Large intestine (tissue), 3 donors: ENCODE results near the gene RASSF5. TPM values are rescaled to one million over a fixed set of nuclear protein-coding genes. Genes with fewer than 3 reads are reported as not detected.

Source experiments
- DNase-seq, 2 donors: peaks; one replicate each; pipeline versions ENCODE4 v3.0.0 to v3.0.0-alpha.2; 2013
- H3K27ac ChIP-seq: one replicate; pipeline ENCODE4 v1.5.1; 2013; ENCODE audit warnings: low read length
- H3K27me3 ChIP-seq: 2 replicates; pipeline ENCODE4 v1.6.1; 2013; ENCODE audit warnings: low read length; ENCODE audit not compliant: control insufficient read depth, insufficient read depth
- H3K36me3 ChIP-seq: 2 replicates; pipeline ENCODE4 v1.6.1; 2013; ENCODE audit warnings: low read length; ENCODE audit not compliant: control insufficient read depth, insufficient read depth
- H3K4me1 ChIP-seq: one replicate; pipeline ENCODE4 v1.6.1; 2013; ENCODE audit warnings: low read length; ENCODE audit not compliant: control insufficient read depth, insufficient read depth
- H3K4me3 ChIP-seq: one replicate; pipeline ENCODE4 v1.5.1; 2013; ENCODE audit warnings: low read length
- H3K9me3 ChIP-seq: one replicate; pipeline ENCODE4 v1.6.1; 2013; ENCODE audit warnings: mild to moderate bottlenecking, low read depth, low read length, moderate library complexity; ENCODE audit not compliant: control insufficient read depth
- WGBS: methylation state at CpG from one replicate; pipeline ENCODE4 v1.1.5; 2013; ENCODE audit warnings: low lambda C conversion rate; ENCODE audit not compliant: insufficient coverage; 5-methylcytosine and 5-hydroxymethylcytosine counted together
- polyA plus RNA-seq: library from polyadenylated mRNA; unstranded; fragments of 120-200 nt; gene quantifications from one replicate; pipeline ENCODE4 v1.2.1, GENCODE V29; 2013

The RASSF5 gene
- polyA plus RNA-seq, 1 donor, result 5.7 TPM

- H3K4me3 ChIP-seq, result no peak overlapping the region
- H3K27ac ChIP-seq, result no peak overlapping the region
- no CpG with 5 or more reads among the region's 7 CpGs for WGBS
- no peak for DNase-seq
- no peaks in the 10 kb centered on the region for H3K36me3 ChIP-seq
- H3K9me3 ChIP-seq, result no peaks in the 10 kb centered on the region
- no peaks in the 10 kb centered on the region for H3K27me3 ChIP-seq
- H3K4me1 ChIP-seq, result no peaks in the 10 kb centered on the region
These were observed 22.1 kb downstream of the RASSF5 start for GRCh38 chr1:206529425-206529824.

GRCh38 chr1:206532368-206532767 lies 25.0 kb downstream of the RASSF5 start:
- Histone ChIP-seq H3K27ac (no peak overlapping the region), H3K27me3 (peaks cover 4% of the 10 kb centered on the region), H3K36me3 (no peaks in the 10 kb centered on the region), H3K9me3 (no peaks in the 10 kb centered on the region), H3K4me3 (no peak overlapping the region), H3K4me1 (no peaks in the 10 kb centered on the region)
- DNase-seq, result no peak
- whole genome bisulfite sequencing, result no CpG with 5 or more reads among the region's 7 CpGs

- no peaks in the 10 kb centered on the region for H3K9me3 ChIP-seq
- DNase-seq, result no peak
- WGBS, result no CpG with 5 or more reads among the region's 3 CpGs
- no peak overlapping the region for H3K27ac ChIP-seq
- H3K36me3 ChIP-seq, result no peaks in the 10 kb centered on the region
- no peak overlapping the region for H3K4me3 ChIP-seq
- peaks cover 4% of the 10 kb centered on the region for H3K27me3 ChIP-seq
- H3K4me1 ChIP-seq, result no peaks in the 10 kb centered on the region
These were observed 27.2 kb downstream of the RASSF5 start for GRCh38 chr1:206534552-206534951.

GRCh38 chr1:206535853-206536188 lies 28.5 kb downstream of the RASSF5 start:
- Histone ChIP-seq H3K9me3 (no peaks in the 10 kb centered on the region), H3K4me1 (no peaks in the 10 kb centered on the region), H3K36me3 (no peaks in the 10 kb centered on the region), H3K27me3 (peaks cover 4% of the 10 kb centered on the region), H3K4me3 (no peak overlapping the region), H3K27ac (no peak overlapping the region)
- no peak for DNase-seq
- no CpG with 5 or more reads among the region's 6 CpGs for WGBS

GRCh38 chr1:206537141-206537540 lies 29.8 kb downstream of the RASSF5 start:
- no peaks in the 10 kb centered on the region for H3K4me1 ChIP-seq
- no peaks in the 10 kb centered on the region for H3K36me3 ChIP-seq
- no peak overlapping the region for H3K27ac ChIP-seq
- H3K9me3 ChIP-seq, result no peaks in the 10 kb centered on the region
- DNase-seq, result no peak
- peaks cover 4% of the 10 kb centered on the region for H3K27me3 ChIP-seq
- WGBS, result no CpG with 5 or more reads among the region's 4 CpGs
- no peak overlapping the region for H3K4me3 ChIP-seq

- H3K4me3 ChIP-seq, result no peak overlapping the region
- no peak overlapping the region for H3K27ac ChIP-seq
- H3K9me3 ChIP-seq, result no peaks in the 10 kb centered on the region
- no peaks in the 10 kb centered on the region for H3K36me3 ChIP-seq
- H3K27me3 ChIP-seq, result peaks cover 4% of the 10 kb centered on the region
- no peaks in the 10 kb centered on the region for H3K4me1 ChIP-seq
- WGBS, result no CpG with 5 or more reads among the region's 6 CpGs
- DNase-seq, result no peak
These were observed 30.9 kb downstream of the RASSF5 start for GRCh38 chr1:206538086-206538770.

- H3K36me3 ChIP-seq, result no peaks in the 10 kb centered on the region
- no peak for DNase-seq
- H3K4me1 ChIP-seq, result no peaks in the 10 kb centered on the region
- no peak overlapping the region for H3K27ac ChIP-seq
- H3K4me3 ChIP-seq, result no peak overlapping the region
- H3K9me3 ChIP-seq, result no peaks in the 10 kb centered on the region
- H3K27me3 ChIP-seq, result peaks cover 4% of the 10 kb centered on the region
- WGBS, result 100% methylated on average over 1 of the region's 10 CpGs
These were observed 31.7 kb downstream of the RASSF5 start for GRCh38 chr1:206538901-206539640.

- Histone ChIP-seq H3K4me3 (no peak overlapping the region), H3K27me3 (peaks cover 4% of the 10 kb centered on the region), H3K27ac (no peak overlapping the region), H3K4me1 (no peaks in the 10 kb centered on the region), H3K36me3 (no peaks in the 10 kb centered on the region), H3K9me3 (no peaks in the 10 kb centered on the region)
- no peak for DNase-seq
- 63% methylated on average over 2 of the region's 8 CpGs for WGBS
These were observed 32.9 kb downstream of the RASSF5 start for GRCh38 chr1:206540044-206540780.

- no peak overlapping the region for H3K4me3 ChIP-seq
- H3K36me3 ChIP-seq, result no peaks in the 10 kb centered on the region
- no peak for DNase-seq
- WGBS, result no CpG with 5 or more reads among the region's 7 CpGs
- H3K9me3 ChIP-seq, result no peaks in the 10 kb centered on the region
- H3K27ac ChIP-seq, result no peak overlapping the region
- no peaks in the 10 kb centered on the region for H3K4me1 ChIP-seq
- no peaks in the 10 kb centered on the region for H3K27me3 ChIP-seq
These were observed 34.0 kb downstream of the RASSF5 start for GRCh38 chr1:206541236-206541833.

- Histone ChIP-seq H3K4me3 (no peak overlapping the region), H3K9me3 (no peaks in the 10 kb centered on the region), H3K4me1 (no peaks in the 10 kb centered on the region), H3K27me3 (peaks cover 2% of the 10 kb centered on the region), H3K27ac (no peak overlapping the region), H3K36me3 (no peaks in the 10 kb centered on the region)
- WGBS, result no CpG with 5 or more reads among the region's 9 CpGs
- DNase-seq, result peak; percentile 33 to 38
These were observed 37.4 kb downstream of the RASSF5 start for GRCh38 chr1:206544562-206545257.
